Astrocyte (in vitro differentiated cells and primary cell): ENCODE data around the gene ARMC9.

Experiments used
- EZH2 ChIP-seq: IDR thresholded peaks from 2 replicates; pipeline ENCODE4 v1.6.1; 2012; ENCODE audit warnings: mild to moderate bottlenecking, low read length, inconsistent platforms; ENCODE audit not compliant: insufficient read depth
- TF ChIP-seq, protein P1 (sequence below): IDR thresholded peaks from 2 replicates; pipeline ENCODE4 v1.5.1; 2011; ENCODE audit warnings: low read depth, mild to moderate bottlenecking, inconsistent platforms, low read length, moderate library complexity; ENCODE audit not compliant: insufficient read depth

DNA sequence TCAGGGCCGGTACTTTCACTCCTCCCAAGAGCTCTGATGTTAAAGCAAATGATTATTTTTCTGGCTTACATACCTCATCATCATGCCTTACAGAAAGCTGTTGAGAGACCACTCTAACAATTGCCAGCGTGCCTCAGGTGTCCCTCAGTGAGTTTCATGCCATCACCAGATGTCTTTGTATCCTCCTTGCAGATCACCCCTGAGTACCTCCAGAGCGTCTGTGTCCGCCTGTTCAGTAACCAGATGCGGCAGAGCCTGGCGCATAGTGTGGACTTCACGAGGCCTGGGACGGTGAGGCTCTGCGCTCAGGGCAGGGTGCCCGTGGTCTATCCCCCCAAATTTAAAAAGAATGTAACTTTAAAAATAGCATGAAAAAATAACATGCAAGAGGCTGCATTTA lies 41.3 kb downstream of the ARMC9 start:
- TF ChIP-seq, protein P1, sequence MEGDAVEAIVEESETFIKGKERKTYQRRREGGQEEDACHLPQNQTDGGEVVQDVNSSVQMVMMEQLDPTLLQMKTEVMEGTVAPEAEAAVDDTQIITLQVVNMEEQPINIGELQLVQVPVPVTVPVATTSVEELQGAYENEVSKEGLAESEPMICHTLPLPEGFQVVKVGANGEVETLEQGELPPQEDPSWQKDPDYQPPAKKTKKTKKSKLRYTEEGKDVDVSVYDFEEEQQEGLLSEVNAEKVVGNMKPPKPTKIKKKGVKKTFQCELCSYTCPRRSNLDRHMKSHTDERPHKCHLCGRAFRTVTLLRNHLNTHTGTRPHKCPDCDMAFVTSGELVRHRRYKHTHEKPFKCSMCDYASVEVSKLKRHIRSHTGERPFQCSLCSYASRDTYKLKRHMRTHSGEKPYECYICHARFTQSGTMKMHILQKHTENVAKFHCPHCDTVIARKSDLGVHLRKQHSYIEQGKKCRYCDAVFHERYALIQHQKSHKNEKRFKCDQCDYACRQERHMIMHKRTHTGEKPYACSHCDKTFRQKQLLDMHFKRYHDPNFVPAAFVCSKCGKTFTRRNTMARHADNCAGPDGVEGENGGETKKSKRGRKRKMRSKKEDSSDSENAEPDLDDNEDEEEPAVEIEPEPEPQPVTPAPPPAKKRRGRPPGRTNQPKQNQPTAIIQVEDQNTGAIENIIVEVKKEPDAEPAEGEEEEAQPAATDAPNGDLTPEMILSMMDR, result no peak
- TF ChIP-seq EZH2, result no peak
